IMR-90 (cell line): ENCODE results near the gene PTGDS. TPM values are rescaled to one million over a fixed set of nuclear protein-coding genes. Genes with fewer than 3 reads are reported as not detected.

Experiments used
- ATAC-seq: fragments of 200-7000 bp; cut with Tn5 transposase; 2 replicates; pipeline ENCODE4 v1.9.1; 2020; ENCODE audit warnings: low read depth, mild to moderate bottlenecking, moderate library complexity
- BruUV-seq: library from RNA; stranded (reverse); fragments of 400-500 nt; replicated peaks from 2 replicates; lab custom pipeline; 2021; lab: Mats Ljungman, UMichigan
- CTCF ChIA-PET: fragments of 300-600 bp; formaldehyde crosslinking; extraction: SDS; loops from one replicate; lab custom pipeline; 2021; ENCODE audit warnings: antibody characterized with exemption; lab: Yijun Ruan, JAX
- POLR2A ChIA-PET: fragments of 300-600 bp; sonication (Branson Sonifier 250); formaldehyde crosslinking; loops from one replicate; lab custom pipeline; 2022; ENCODE audit warnings: antibody characterized with exemption; ENCODE audit not compliant: unreplicated experiment; lab: Charles Lee
- DNase-seq: peaks from one replicate; pipeline ENCODE4 v3.0.0; 2013
- H2AFZ ChIP-seq: replicated peaks from 2 replicates; pipeline ENCODE3; 2013; ENCODE audit warnings: low read length, mild to moderate bottlenecking; ENCODE audit not compliant: poor library complexity
- H2AK5ac ChIP-seq: 2 replicates; pipeline ENCODE4 v1.6.1; 2013; ENCODE audit warnings: low read depth, low read length, inconsistent platforms
- H2AK9ac ChIP-seq: replicated peaks from 2 replicates; pipeline ENCODE3; 2013; ENCODE audit warnings: mild to moderate bottlenecking, low read depth, low read length, moderate library complexity; ENCODE audit not compliant: poor library complexity
- H2BK120ac ChIP-seq: 2 replicates; pipeline ENCODE4 v1.6.1; 2013; ENCODE audit warnings: low read depth, low read length, inconsistent platforms
- H2BK15ac ChIP-seq: 3 replicates; pipeline ENCODE4 v1.6.1; 2013; ENCODE audit warnings: low read depth, low read length, inconsistent platforms
- H2BK20ac ChIP-seq: 2 replicates; pipeline ENCODE4 v1.6.1; 2013; ENCODE audit warnings: low read depth, mild to moderate bottlenecking, inconsistent platforms, low read length, moderate library complexity
- H2BK5ac ChIP-seq: 2 replicates; pipeline ENCODE4 v1.6.1; 2013; ENCODE audit warnings: mild to moderate bottlenecking, low read depth, low read length, inconsistent platforms; ENCODE audit not compliant: poor library complexity, severe bottlenecking
- H3K14ac ChIP-seq: replicated peaks from 2 replicates; pipeline ENCODE4 v1.6.1; 2013; ENCODE audit warnings: low read depth, low read length, inconsistent platforms
- H3K18ac ChIP-seq: 2 replicates; pipeline ENCODE4 v1.6.1; 2013; ENCODE audit warnings: low read depth, low read length, control low read depth
- H3K23ac ChIP-seq: 2 replicates; pipeline ENCODE4 v1.6.1; 2013; ENCODE audit warnings: low read depth, low read length, inconsistent platforms
- H3K27ac ChIP-seq: 2 replicates; pipeline ENCODE4 v1.5.1; 2013; ENCODE audit warnings: mild to moderate bottlenecking, control low read depth, low read length; ENCODE audit not compliant: insufficient read depth
- H3K27me3 ChIP-seq: 2 replicates; pipeline ENCODE4 v1.6.1; 2013; ENCODE audit warnings: low read length; ENCODE audit not compliant: control insufficient read depth, insufficient read depth
- H3K36me3 ChIP-seq: 2 replicates; pipeline ENCODE4 v1.6.1; 2013; ENCODE audit warnings: low read length, mixed read lengths; ENCODE audit not compliant: control insufficient read depth, insufficient read depth
- H3K4ac ChIP-seq: 2 replicates; pipeline ENCODE4 v1.6.1; 2013; ENCODE audit warnings: low read depth, low read length, inconsistent platforms
- H3K4me1 ChIP-seq: 2 replicates; pipeline ENCODE4 v1.6.1; 2013; ENCODE audit warnings: low read length, mixed read lengths; ENCODE audit not compliant: control insufficient read depth, insufficient read depth
- H3K4me2 ChIP-seq: 2 replicates; pipeline ENCODE4 v1.6.1; 2013; ENCODE audit warnings: low read depth, mild to moderate bottlenecking, control low read depth, low read length, moderate library complexity
- H3K4me3 ChIP-seq: 2 replicates; pipeline ENCODE4 v1.5.1; 2013; ENCODE audit warnings: low read depth, mild to moderate bottlenecking, control low read depth, low read length, moderate library complexity; ENCODE audit not compliant: insufficient read depth
- H3K56ac ChIP-seq: 2 replicates; pipeline ENCODE4 v1.6.1; 2013; ENCODE audit warnings: low read length, inconsistent platforms; ENCODE audit not compliant: insufficient read depth; ENCODE audit errors: extremely low read depth
- H3K79me1 ChIP-seq, 2 experiments: 2 replicates each; pipeline ENCODE4 v1.6.1; 2013; ENCODE audit warnings: low read length in 2 of 2, inconsistent platforms in 1 of 2, low read depth in 1 of 2
- H3K9ac ChIP-seq: 2 replicates; pipeline ENCODE4 v1.6.1; 2013; ENCODE audit warnings: low read depth, low read length, control low read depth
- H3K9me1 ChIP-seq: 2 replicates; pipeline ENCODE4 v1.6.1; 2013; ENCODE audit warnings: low read length, inconsistent platforms; ENCODE audit not compliant: insufficient read depth
- H3K9me3 ChIP-seq: 2 replicates; pipeline ENCODE4 v1.6.1; 2013; ENCODE audit warnings: low read length; ENCODE audit not compliant: control insufficient read depth, insufficient read depth
- H4K20me1 ChIP-seq: 2 replicates; pipeline ENCODE4 v1.6.1; 2013; ENCODE audit warnings: low read length, inconsistent platforms; ENCODE audit not compliant: insufficient read depth
- H4K5ac ChIP-seq: 2 replicates; pipeline ENCODE4 v1.6.1; 2013; ENCODE audit warnings: mild to moderate bottlenecking, low read depth, low read length, control low read depth
- H4K8ac ChIP-seq, 2 experiments: 2 replicates each; pipeline ENCODE4 v1.6.1; 2013; ENCODE audit warnings: low read depth in 2 of 2, low read length in 2 of 2, control low read depth in 1 of 2, inconsistent platforms in 1 of 2
- H4K91ac ChIP-seq: 2 replicates; pipeline ENCODE4 v1.6.1; 2013; ENCODE audit warnings: low read depth, low read length, inconsistent platforms; ENCODE audit not compliant: insufficient read depth
- CHD1 ChIP-seq: IDR thresholded peaks from 2 replicates; pipeline ENCODE4 v1.6.1; 2012; ENCODE audit warnings: low read depth, low read length, improper control_type of control experiment
- FOS ChIP-seq: fragments of 150-350 bp; IDR thresholded peaks from 2 replicates; pipeline ENCODE4 v1.6.1; 2016; ENCODE audit warnings: low read depth, low read length
- MXI1 ChIP-seq: IDR thresholded peaks from 2 replicates; pipeline ENCODE4 v1.6.1; 2012; ENCODE audit warnings: low read depth, mild to moderate bottlenecking, low read length, moderate library complexity, borderline replicate concordance
- NFE2L2 ChIP-seq: fragments of 150-350 bp; IDR thresholded peaks from 2 replicates; pipeline ENCODE4 v1.6.1; 2016; ENCODE audit warnings: low read depth, mild to moderate bottlenecking, low read length
- RFX5 ChIP-seq: IDR thresholded peaks from 2 replicates; pipeline ENCODE4 v1.8.0; 2012; ENCODE audit warnings: low read depth, mild to moderate bottlenecking, low read length, moderate library complexity
- WGBS, 2 experiments: methylation state at CpG; one replicate each; pipeline versions ENCODE4 v1.1.5 to v1.1.7; 2013; ENCODE audit warnings: missing lambda C conversion rate in 2 of 2; ENCODE audit not compliant: insufficient read length in 1 of 2; ENCODE audit errors: extremely low coverage in 2 of 2; 5-methylcytosine and 5-hydroxymethylcytosine counted together
- dilution Hi-C: fragments of 300-500 bp; cut with HindIII; formaldehyde crosslinking; loops from one replicate; pipeline ENCODE4 v1.14.3; 2018; ENCODE audit warnings: low sequenced_read_pairs; ENCODE audit not compliant: unreplicated experiment
- in situ Hi-C: fragments of 300-500 bp; cut with MboI; formaldehyde crosslinking; loops from 3 replicates; pipeline ENCODE4 v1.14.3; 2019; ENCODE audit warnings: low sequenced_read_pairs, inconsistent platforms, mixed read lengths
- intact Hi-C: fragments of 100-400 bp; cut with micrococcal nuclease; formaldehyde crosslinking; loops from 2 replicates; pipeline ENCODE4 v1.10.0; 2022
- polyA plus RNA-seq, 3 experiments: library from polyadenylated mRNA; depleted of rRNA; stranded (reverse); fragments of >200 nt; gene quantifications; 2 replicates each; pipeline ENCODE4 v1.2.3, GENCODE V29; 2012; ENCODE audit warnings: low replicate concordance in 1 of 3
- total RNA-seq: library from RNA; depleted of rRNA; stranded (reverse); fragments of >200 nt; gene quantifications from 2 replicates; pipeline ENCODE4 v1.2.3, GENCODE V29; 2012
- TF ChIP-seq, protein P1 (sequence below): fragments of 150-350 bp; IDR thresholded peaks from 2 replicates; pipeline ENCODE4 v1.6.1; 2016; ENCODE audit warnings: low read depth, mild to moderate bottlenecking, low read length, moderate library complexity, borderline replicate concordance

Gene PTGDS
- total and polyA plus RNA-seq, 2 of the 4 experiments (the other 2 are of a cell fraction), result 1.2 TPM; not detected in 1

DNA sequence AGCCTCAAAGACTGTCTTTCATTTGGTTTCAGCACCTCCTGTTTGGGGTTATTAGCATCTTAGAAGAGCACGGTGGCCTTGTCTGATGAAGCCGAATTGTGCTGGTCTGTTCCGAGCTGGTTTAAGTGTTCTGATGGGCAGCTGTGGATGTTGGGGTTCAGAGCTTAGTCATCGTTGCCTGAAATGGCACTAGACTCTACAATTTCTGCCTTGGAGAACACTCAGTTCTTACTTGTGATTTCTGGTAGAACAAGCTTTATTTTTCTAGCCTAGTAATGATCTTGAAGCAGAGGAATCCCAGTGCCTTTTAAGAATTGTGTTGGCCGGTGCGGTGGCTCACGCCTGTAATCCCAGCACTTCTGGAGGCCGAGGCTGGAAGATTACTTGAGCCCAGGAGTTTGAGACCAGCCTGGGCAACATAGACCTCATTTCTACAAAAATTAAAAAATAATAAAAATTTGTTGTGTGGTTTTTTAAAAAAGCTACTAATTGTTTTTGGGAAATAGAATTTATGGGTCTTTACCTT lies 40.6 kb upstream of the PTGDS start:
- no peak overlapping the region for H2BK15ac ChIP-seq
- BruUV-seq, result no TSS peak
- H2BK20ac ChIP-seq, result no peak overlapping the region
- H3K36me3 ChIP-seq, result peaks cover 35% of the 10 kb centered on the region
- no peak overlapping the region for H3K23ac ChIP-seq
- H3K9ac ChIP-seq, result no peak overlapping the region
- H4K8ac ChIP-seq, result no peak overlapping the region
- peaks cover 4% of the 10 kb centered on the region; the same call in 1 of the 2 replicates for H3K9me1 ChIP-seq
- H3K4me2 ChIP-seq, result no peak overlapping the region
- H2AFZ ChIP-seq, result no peak overlapping the region
- no peak overlapping the region for H2BK5ac ChIP-seq
- peaks cover 13 to 36% of the 10 kb centered on the region in 2 experiments; a peak in 3 of 4 replicates for H3K79me1 ChIP-seq
- no peak overlapping the region for H3K4me3 ChIP-seq
- H3K56ac ChIP-seq, result no peak overlapping the region
- DNase-seq (no peak), ATAC-seq (no peak)
- no peak overlapping the region for H2AK5ac ChIP-seq
- CTCF ChIA-PET, result interaction anchor here (1.4 kb wide), 1 partner anchor 11 kb away, joined by 5 read pairs; no protein-coding TSS in a partner anchor
- H3K4me1 ChIP-seq, result no peaks in the 10 kb centered on the region
- no peak overlapping the region for H3K18ac ChIP-seq
- H4K91ac ChIP-seq, result no peak overlapping the region
- intact Hi-C loops (no loop called here), dilution Hi-C loops (no loop called here), in situ Hi-C loops (no loop called here)
- 100% methylated on average over 2 of the region's 8 CpGs; no CpG with 5 or more reads in 1 of the 2 experiments for WGBS, 2 experiments
- H3K9me3 ChIP-seq, result no peaks in the 10 kb centered on the region
- H4K5ac ChIP-seq, result no peak overlapping the region
- TF ChIP-seq, protein P1, sequence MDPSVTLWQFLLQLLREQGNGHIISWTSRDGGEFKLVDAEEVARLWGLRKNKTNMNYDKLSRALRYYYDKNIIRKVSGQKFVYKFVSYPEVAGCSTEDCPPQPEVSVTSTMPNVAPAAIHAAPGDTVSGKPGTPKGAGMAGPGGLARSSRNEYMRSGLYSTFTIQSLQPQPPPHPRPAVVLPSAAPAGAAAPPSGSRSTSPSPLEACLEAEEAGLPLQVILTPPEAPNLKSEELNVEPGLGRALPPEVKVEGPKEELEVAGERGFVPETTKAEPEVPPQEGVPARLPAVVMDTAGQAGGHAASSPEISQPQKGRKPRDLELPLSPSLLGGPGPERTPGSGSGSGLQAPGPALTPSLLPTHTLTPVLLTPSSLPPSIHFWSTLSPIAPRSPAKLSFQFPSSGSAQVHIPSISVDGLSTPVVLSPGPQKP, result no peak
- no peak for TF ChIP-seq CHD1
- TF ChIP-seq FOS, result no peak
- TF ChIP-seq NFE2L2, result no peak
- no peak for TF ChIP-seq MXI1
- TF ChIP-seq RFX5, result no peak
- H3K14ac ChIP-seq, result no peak overlapping the region
- POLR2A ChIA-PET, result no interaction called here
- no peak overlapping the region for H3K27ac ChIP-seq
- H2AK9ac ChIP-seq, result no peak overlapping the region
- no peaks in the 10 kb centered on the region for H3K27me3 ChIP-seq
- no peak overlapping the region for H2BK120ac ChIP-seq
- no peak overlapping the region for H3K4ac ChIP-seq
- H4K20me1 ChIP-seq, result peaks cover 8% of the 10 kb centered on the region
